ENCODE data around the gene NDUFB3. TPM values are rescaled to one million over a fixed set of nuclear protein-coding genes. Genes with fewer than 3 reads are reported as not detected.
A peak's percentile ranks its signal among the peaks of the same experiment; 100 is the strongest.

The NDUFB3 gene
- total RNA-seq, 2 experiments from 2014 or later: 158 to 162 TPM

DNA sequence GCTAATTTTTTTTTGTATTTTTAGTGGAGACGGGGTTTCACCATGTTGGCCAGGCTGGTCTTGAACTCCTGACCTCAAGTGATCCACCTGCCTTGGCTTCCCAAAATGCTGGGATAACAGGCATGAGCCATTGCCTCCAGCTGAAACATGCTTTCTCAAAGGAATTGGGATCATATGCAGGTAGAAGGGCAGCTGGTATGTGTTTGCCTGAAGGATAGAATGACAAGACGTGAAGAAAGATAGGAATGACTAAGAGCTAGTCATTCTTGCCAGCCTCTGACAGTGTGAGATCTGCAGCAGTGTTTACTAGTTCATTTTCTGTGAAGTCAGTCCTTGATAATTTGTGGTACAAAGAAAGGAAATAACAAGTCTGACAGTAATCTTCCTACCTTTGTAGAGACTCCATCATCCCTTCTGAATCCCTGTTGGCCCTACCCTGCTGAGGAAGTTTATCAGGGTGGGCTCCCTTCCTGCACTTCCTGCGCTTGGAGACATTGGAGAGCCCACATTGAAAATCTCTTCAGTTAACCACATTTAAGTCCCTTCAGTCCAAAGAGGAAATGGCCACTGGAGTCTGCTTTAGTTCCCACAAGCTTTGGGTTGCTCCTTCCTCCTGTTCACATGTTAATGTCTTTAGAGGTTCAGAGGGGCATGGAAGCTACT, 58.9 kb downstream of the NDUFB3 start:
- peak; percentile 55 for DNase-seq
- H3K4me3 Mint-ChIP-seq: peak overlapping the region; percentile 92
- no peaks in the 10 kb centered on the region for H3K27me3 Mint-ChIP-seq
- intact Hi-C loops (cut with micrococcal nuclease): loop anchor here (1.0 to 2.0 kb wide), 2 partner anchors 12 to 52 kb away; partner anchors contain the start of gene CASP10
- POLR2A ChIA-PET: interaction anchor here (1.1 to 5.7 kb wide), 9 partner anchors 20 to 317 kb away, joined by 3 to 44 read pairs (median 6); partner anchors contain the start of genes CLK1, NDUFB3, NIF3L1 and ORC2
- no peaks in the 10 kb centered on the region for H3K9me3 Mint-ChIP-seq
- peak overlapping the region; percentile 94 for H3K27ac Mint-ChIP-seq
- H3K4me1 Mint-ChIP-seq (ENCODE audit: low read depth): peaks cover 54% of the 10 kb centered on the region
- peaks cover 61% of the 10 kb centered on the region for H3K36me3 Mint-ChIP-seq
- CTCF ChIA-PET: interaction anchor here (0.6 to 3.1 kb wide), 7 partner anchors 8 to 960 kb away, joined by 3 to 14 read pairs (median 4); no protein-coding TSS in a partner anchor

DNA sequence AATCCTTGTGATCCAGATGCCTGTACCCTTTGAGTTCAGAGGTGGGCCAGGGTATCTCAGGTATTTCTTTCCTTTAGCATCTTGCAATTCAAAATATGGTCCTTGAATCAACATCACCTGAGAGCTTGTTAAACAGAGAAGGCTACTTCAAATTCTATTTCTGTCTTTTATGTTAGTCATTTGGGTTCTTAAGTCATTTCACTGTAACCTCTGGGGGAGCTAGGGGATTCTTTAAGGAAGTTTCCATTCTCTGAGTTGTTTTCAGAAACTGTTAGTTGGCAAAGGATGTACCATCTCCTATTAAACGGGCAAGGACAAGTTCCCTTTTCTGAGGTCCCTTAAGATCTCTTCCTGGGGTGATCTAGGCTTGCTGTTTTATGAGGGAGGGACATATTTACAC, 60.7 kb downstream of the NDUFB3 start:
- peaks cover 74% of the 10 kb centered on the region for H3K36me3 Mint-ChIP-seq
- H3K4me3 Mint-ChIP-seq: peak overlapping the region; percentile 92
- no peaks in the 10 kb centered on the region for H3K27me3 Mint-ChIP-seq
- POLR2A ChIA-PET: interaction anchor here (1.0 to 5.7 kb wide), 6 partner anchors 18 to 269 kb away, joined by 3 to 44 read pairs (median 4); partner anchors contain the start of genes CASP10, CASP8 and CLK1
- H3K4me1 Mint-ChIP-seq (ENCODE audit: low read depth): peaks cover 54% of the 10 kb centered on the region
- peak overlapping the region; percentile 94 for H3K27ac Mint-ChIP-seq
- no peak for DNase-seq
- CTCF ChIA-PET: interaction anchor here (0.7 to 3.1 kb wide), 5 partner anchors 10 to 269 kb away, joined by 3 to 14 read pairs (median 5); partner anchors contain the start of gene CLK1
- H3K9me3 Mint-ChIP-seq: no peaks in the 10 kb centered on the region
- intact Hi-C loops (cut with micrococcal nuclease): loop anchor here (1.0 kb wide), 1 partner anchor 19 kb away; no protein-coding TSS in a partner anchor

Other genes starting within 250 kb of the NDUFB3 start
- 100 to 1,000 TPM; 112 to 114 TPM for gene CLK1, start 207.3 kb upstream of the NDUFB3 start, total RNA-seq
- gene PPIL3, start 182.9 kb upstream of the NDUFB3 start, total RNA-seq: 10 to 100 TPM; 84.0 to 87.9 TPM
- gene NIF3L1, start 182.6 kb upstream of the NDUFB3 start, total RNA-seq: 10 to 100 TPM; 30.8 to 32.7 TPM
- 10 to 100 TPM; 53.0 to 65.1 TPM for gene ORC2, start 108.3 kb upstream of the NDUFB3 start, total RNA-seq
- gene HYCC2, start 330 bp upstream of the NDUFB3 start, total RNA-seq: 10 to 100 TPM; 18.9 to 20.5 TPM
- 100 to 1,000 TPM; 325 to 343 TPM for gene CFLAR, start 44.2 kb downstream of the NDUFB3 start, total RNA-seq
- gene CASP10, start 111.1 kb downstream of the NDUFB3 start, total RNA-seq: 10 to 100 TPM; 15.9 to 16.7 TPM
- 10 to 100 TPM; 55.9 to 56.3 TPM for gene CASP8, start 188.5 kb downstream of the NDUFB3 start, total RNA-seq